Esophagus muscularis mucosa (tissue), 3 donors: ENCODE results near the gene SHOC2.

ENCODE experiments used
- CTCF ChIP-seq, 3 experiments: fragments of 200-600 bp in 2 of 3; fragments of 450-650 bp in 1 of 3; sonication (generic) in 2 of 3; IDR thresholded peaks; one replicate each; pipeline ENCODE4 v1.5.1; 2017 to 2019; ENCODE audit warnings: antibody characterized with exemption in 3 of 3, mild to moderate bottlenecking in 2 of 3, moderate library complexity in 1 of 3
- POLR2AphosphoS5 ChIP-seq, 2 donors: sonication (generic); formaldehyde crosslinking; IDR thresholded peaks; one replicate each; pipeline ENCODE4 v1.6.1; 2017; ENCODE audit warnings: antibody characterized with exemption in 2 of 2

- TF ChIP-seq CTCF (IDR thresholded peaks at IDR 0.05) (no peak), POLR2AphosphoS5 (IDR thresholded peaks at IDR 0.05) (no peak)
These were observed 69.6 kb downstream of the SHOC2 start for GRCh38 chr10:110989016-110989415.
